ENCODE data around the gene PAAF1. TPM values are rescaled to one million over a fixed set of nuclear protein-coding genes. Genes with fewer than 3 reads are reported as not detected.

The PAAF1 gene
- total RNA-seq, 4 donors from 2014 or later = 2.2 to 11.8 (median 4.4) TPM

- Histone ChIP-seq H3K36me3 (peaks cover 0 to 58% of the 10 kb centered on the region in 2 donors), H3K4me3 (no peak overlapping the region), H3K27ac (peak overlapping the region in 1 of 4 donors; percentile 46), H3K9me3 (no peaks in the 10 kb centered on the region), H3K27me3 (no peaks in the 10 kb centered on the region), H3K4me1 (peaks cover 0 to 22% of the 10 kb centered on the region in 2 donors)
- DNase-seq (no peak), ATAC-seq (no peak)
- in situ Hi-C loops (cut with MboI; ENCODE audit: low sequenced_read_pairs in 4 of 4) = no loop called here
- intact Hi-C loops (cut with DNase I; ENCODE audit: low total_unique reads) = no loop called here
- TF ChIP-seq CTCF (IDR thresholded peaks at IDR 0.05 in 4 of 5, conservative IDR thresholded peaks at IDR 0.05 in 1 of 5) (no peak), POLR2A (IDR thresholded peaks at IDR 0.05) (no peak)
These were observed 101.2 kb downstream of the PAAF1 start for GRCh38 chr11:73977856-73978519.

GRCh38 chr11:73978576-73979086 lies 101.8 kb downstream of the PAAF1 start:
- TF ChIP-seq POLR2A (IDR thresholded peaks at IDR 0.05) (no peak), CTCF (IDR thresholded peaks at IDR 0.05 in 4 of 5, conservative IDR thresholded peaks at IDR 0.05 in 1 of 5) (no peak)
- DNase-seq = no peak
- Histone ChIP-seq H3K4me1 (peaks cover 1 to 23% of the 10 kb centered on the region in 2 donors), H3K27me3 (no peaks in the 10 kb centered on the region), H3K27ac (no peak overlapping the region), H3K9me3 (no peaks in the 10 kb centered on the region), H3K36me3 (peaks cover 0 to 58% of the 10 kb centered on the region in 2 donors), H3K4me3 (no peak overlapping the region)
- no peak for ATAC-seq
- in situ Hi-C loops (cut with MboI; ENCODE audit: low sequenced_read_pairs in 4 of 4) = no loop called here
- intact Hi-C loops (cut with DNase I; ENCODE audit: low total_unique reads) = no loop called here

GRCh38 chr11:73980001-73980961 lies 103.5 kb downstream of the PAAF1 start:
- intact Hi-C loops (cut with DNase I; ENCODE audit: low total_unique reads) (loop anchor here (5.0 kb wide), 1 partner anchor 192 kb away; the partner anchor contains the start of genes C2CD3 and PPME1), in situ Hi-C loops (cut with MboI; ENCODE audit: low sequenced_read_pairs in 4 of 4) (no loop called here)
- peaks cover 12 to 36% of the 10 kb centered on the region in 2 donors for H3K4me1 ChIP-seq
- H3K4me3 ChIP-seq = peak overlapping the region in 2 of 4 donors; percentile 66 to 78
- H3K27me3 ChIP-seq = no peaks in the 10 kb centered on the region
- H3K36me3 ChIP-seq = peaks cover 0 to 47% of the 10 kb centered on the region in 2 donors
- DNase-seq (peak in 1 of 2 donors; percentile 48), ATAC-seq (no peak)
- TF ChIP-seq POLR2A (IDR thresholded peaks at IDR 0.05) (no peak), CTCF (IDR thresholded peaks at IDR 0.05 in 4 of 5, conservative IDR thresholded peaks at IDR 0.05 in 1 of 5) (no peak)
- peak overlapping the region; percentile 27 to 99 (median 95) for H3K27ac ChIP-seq
- no peaks in the 10 kb centered on the region for H3K9me3 ChIP-seq

Other genes with a start within 250 kb of the PAAF1 start
- gene PLEKHB1, start 230.4 kb upstream of the PAAF1 start, total RNA-seq = 10 to 100 TPM in 1 of 4 donors, 1 to 10 TPM in 3; 4.2 to 10.4 (median 5.3) TPM
- gene RAB6A, start 115.9 kb upstream of the PAAF1 start, total RNA-seq = 100 to 1,000 TPM in 3 of 4 donors, 10 to 100 TPM in 1; 95.5 to 124 (median 110) TPM
- gene MRPL48, start 89.1 kb upstream of the PAAF1 start, total RNA-seq = 10 to 100 TPM in 3 of 4 donors, 1 to 10 TPM in 1; 9.0 to 29.1 (median 13.4) TPM
- 100 to 1,000 TPM in 1 of 4 donors, 10 to 100 TPM in 3; 52.3 to 102 (median 86.2) TPM for gene COA4, start 153 bp upstream of the PAAF1 start, total RNA-seq
- gene DNAJB13, start 74.0 kb downstream of the PAAF1 start, total RNA-seq = not detected
- gene UCP2, start 105.8 kb downstream of the PAAF1 start, total RNA-seq = 100 to 1,000 TPM in 1 of 4 donors, 10 to 100 TPM in 3; 16.8 to 284 (median 56.7) TPM
- 100 to 1,000 TPM; 489 to 938 (median 679) TPM for gene UCP3, start 132.1 kb downstream of the PAAF1 start, total RNA-seq